GM18502 (cell line): ENCODE results near the gene TMC3.
"Not testable (repeated sequence)": the region's sequence is repeated elsewhere in the genome, so short reads cannot be mapped to it uniquely, and the experiment has no call there.

ENCODE experiments used
- ATAC-seq: cut with Tn5 transposase; IDR thresholded peaks from one replicate; pipeline ENCODE4 v1.9.1; 2021; ENCODE audit warnings: mild to moderate bottlenecking; ENCODE audit not compliant: unreplicated experiment, poor library complexity

The TMC3 gene

DNA sequence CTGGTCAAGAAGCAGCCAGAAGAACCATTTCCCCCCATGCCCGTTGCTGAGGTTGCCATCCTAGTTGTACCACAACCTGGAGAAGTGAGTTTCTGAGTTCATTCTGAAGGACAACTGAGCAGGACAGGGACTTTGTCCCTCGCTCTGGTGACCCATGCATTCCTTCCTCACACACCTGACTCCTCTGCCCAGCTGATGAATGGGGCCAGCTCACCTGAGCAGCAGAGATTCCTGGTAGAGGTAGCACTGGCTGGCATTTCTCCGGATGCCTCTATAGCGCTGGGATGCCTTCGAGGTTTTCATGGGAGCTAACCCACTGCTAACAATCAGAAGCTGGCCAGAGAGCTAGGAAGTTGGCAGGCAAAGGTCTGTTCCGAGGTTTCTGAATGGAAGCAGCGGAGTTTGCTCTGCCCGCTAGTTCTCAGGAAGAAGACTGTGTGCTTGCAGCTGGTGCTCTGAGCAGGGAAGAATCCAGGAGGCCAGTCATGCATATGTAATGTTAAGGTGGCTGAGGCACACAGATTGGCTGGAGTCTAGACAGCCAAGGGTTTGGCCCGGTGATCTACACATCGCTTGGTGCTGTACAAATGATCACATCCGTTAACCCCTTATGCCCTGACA lies at the start of gene TMC3:
TSS of gene TMC3 (minus strand) at position 439 of the 621 bp plus-strand sequence. CDS start at position 303, 136 bp downstream.
- ATAC-seq, result no peak

- no peak for ATAC-seq
These were observed 47.4 kb upstream of the TMC3 start for GRCh38 chr15:81421461-81421860.

GRCh38 chr15:81419332-81419943 lies 45.4 kb upstream of the TMC3 start:
- ATAC-seq, result no peak

DNA sequence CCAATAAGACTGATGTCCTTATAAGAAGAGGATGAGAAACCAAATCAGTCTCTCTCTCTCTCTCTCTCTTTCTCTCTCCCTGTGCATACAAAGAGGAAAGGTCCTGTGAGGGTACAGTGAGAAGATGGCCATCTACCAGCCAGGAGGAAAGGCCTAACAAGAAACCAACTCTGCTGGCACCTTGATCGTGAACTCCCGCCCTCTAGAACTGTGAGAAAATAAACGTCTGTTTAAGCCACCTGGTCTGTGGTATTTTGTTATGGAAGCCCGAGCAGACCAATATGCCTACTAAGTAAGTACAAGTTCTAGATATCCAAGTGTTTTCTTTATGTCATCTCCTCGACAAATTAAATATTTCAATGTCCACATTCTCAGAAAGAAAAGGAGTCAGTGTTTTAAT lies 44.9 kb upstream of the TMC3 start:
- no peak for ATAC-seq

- no peak for ATAC-seq
These were observed 44.4 kb upstream of the TMC3 start for GRCh38 chr15:81418444-81418843.

DNA sequence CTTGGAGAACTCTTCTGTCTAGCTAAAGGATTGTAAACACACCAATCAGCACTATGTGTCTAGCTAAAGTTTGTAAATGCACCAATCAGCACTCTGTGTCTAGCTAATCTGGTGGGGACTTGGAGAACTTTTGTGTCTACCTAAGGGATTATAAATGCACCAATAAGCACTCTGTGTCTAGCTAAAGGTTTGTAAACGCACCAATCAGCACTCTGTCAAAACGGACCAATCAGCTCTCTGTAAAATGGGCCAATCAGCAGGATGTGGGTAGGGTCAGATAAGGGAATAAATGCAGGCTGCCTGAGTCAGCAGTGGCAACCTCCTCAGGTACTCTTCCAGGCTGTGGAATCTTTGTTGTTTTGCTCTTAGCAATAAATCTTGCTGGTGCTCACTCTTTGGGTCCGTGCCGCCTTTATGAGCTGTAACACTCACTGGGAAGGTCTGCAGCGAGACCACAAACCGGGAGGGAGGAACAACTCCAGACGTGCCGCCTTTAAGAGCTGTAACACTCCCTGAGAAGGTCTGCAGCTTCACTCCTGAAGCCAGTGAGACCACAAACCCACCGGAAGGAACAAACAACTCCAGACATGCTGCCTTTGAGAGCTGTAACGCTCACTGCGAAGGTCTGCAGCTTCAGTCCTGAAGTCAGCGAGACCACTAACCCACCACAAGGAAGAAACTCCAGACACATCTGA lies 40.4 kb upstream of the TMC3 start:
- ATAC-seq, result not testable (repeated sequence)

- no peak for ATAC-seq
These were observed 39.8 kb upstream of the TMC3 start for GRCh38 chr15:81413851-81414250.

- no peak for ATAC-seq
These were observed 38.1 kb upstream of the TMC3 start for GRCh38 chr15:81411969-81412633.

DNA sequence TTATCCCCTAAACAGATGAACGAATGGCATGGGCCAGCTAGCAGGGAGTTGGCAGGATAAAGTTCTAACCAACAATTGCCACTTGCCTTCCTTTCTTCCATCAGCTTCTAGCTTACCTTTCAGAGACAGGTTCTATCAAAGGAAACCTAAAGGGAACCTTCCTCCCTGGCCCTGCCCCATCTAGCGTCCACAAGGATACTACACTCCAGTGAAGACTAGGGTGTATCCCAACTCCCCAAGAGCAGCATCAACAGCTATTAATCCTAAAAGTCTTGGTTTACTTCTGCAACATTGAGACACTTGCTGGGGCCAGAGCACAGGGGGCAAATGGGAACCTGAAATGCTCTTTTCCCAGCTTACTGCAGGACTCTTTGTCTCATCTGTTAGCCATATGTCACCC lies 37.0 kb upstream of the TMC3 start:
- ATAC-seq, result no peak

- no peak for ATAC-seq
These were observed 36.3 kb upstream of the TMC3 start for GRCh38 chr15:81410318-81410753.

DNA sequence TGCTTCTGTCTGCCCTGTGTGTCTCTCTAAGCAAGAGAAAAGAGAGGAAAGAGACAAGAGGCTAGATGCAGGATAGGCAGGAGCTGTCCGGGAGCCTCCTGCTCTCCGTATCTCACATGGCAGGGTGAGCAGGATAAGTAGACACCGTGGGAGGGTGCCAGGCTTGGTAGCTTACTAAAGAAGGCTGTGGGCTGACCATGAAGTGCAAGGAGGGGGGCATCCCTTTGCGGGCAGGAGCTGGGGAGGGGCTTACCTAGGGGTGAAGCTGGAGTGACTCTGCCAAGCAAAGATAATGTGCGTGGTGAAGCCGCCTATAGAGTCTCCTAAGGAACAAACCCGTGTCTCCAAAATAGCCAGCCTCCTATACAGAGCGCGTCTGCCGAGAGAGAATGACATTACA lies 33.7 kb upstream of the TMC3 start:
- no peak for ATAC-seq

- no peak for ATAC-seq
These were observed 33.2 kb upstream of the TMC3 start for GRCh38 chr15:81407176-81407575.

DNA sequence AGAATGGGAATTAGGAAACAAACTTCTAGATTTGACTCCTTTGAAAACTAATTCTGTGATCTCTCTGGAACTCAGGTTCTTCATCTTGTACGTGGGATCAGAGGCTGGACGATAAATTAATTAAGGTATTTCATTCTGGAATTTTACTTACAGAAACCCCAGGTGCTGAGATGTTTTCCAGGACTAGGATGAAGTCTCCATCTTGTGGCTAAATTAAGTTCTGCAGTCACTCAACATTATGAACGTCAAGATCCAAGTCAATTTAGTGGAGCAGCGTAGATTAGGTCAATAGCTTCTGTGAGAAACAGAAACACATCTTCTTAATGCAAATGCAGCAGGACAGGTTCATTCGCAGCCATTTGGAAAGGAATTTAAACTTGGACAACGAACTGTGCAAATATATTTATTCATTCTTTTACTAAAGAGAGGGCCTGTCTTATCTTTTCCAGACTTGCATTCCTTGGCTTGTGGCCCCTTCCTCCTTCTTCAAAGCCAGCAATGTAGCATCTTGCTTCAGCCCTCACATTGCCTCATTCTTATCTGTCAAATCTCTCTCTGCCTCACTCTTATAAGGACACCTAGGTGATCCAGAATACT lies 26.7 kb upstream of the TMC3 start:
- ATAC-seq, result no peak

DNA sequence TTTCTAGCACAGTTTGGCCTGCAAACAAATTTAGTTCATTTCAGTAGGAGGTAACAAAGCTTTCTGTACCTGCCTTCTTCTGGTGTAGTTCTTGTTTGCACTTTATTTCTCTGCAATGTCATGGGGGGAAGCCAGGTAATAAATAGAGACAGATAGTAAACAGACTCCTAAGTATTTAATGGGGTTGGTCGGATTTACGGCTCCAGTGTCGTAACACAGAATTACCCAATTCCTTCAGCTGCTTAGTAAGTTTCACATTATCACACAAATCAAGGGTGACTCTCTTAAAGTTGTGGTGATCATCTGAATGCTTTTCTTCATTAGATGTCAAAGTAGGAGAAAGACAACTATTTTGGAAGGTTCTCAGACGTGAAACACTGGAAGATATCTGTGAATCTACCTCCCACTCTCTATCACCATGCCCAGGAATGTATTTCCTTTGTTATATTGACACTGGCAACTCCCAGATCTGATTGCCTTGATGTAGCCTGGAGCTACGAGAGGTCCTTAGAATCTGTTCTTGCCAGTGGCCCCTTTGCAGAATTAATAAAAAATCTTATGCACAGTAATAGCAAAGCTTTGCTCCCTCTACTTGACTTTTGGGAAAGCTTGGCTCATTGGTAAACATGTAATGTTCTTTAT lies 25.0 kb upstream of the TMC3 start:
- no peak for ATAC-seq

GRCh38 chr15:81398456-81398855 lies 24.4 kb upstream of the TMC3 start:
- no peak for ATAC-seq

DNA sequence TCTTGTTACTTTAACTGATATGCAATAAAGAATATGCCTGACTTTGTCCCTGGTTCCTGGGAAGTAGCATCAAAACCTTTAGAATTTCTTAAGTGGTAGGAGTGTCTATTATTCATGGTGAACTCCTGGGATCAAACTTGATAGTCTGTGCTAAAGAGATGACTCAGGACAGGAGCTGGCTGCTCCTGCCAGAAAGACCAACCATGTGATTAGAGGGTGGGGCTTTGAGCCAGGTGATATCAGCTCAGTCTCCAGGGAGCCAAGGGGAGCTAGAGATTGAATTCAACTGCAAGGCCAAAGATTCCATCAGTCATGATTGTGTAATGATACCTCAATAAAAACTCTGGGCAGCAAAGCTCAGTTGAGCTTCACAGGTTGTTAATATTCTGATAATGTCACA lies 20.6 kb upstream of the TMC3 start:
- ATAC-seq, result no peak

GRCh38 chr15:81391657-81392056 lies 17.6 kb upstream of the TMC3 start:
- no peak for ATAC-seq

- no peak for ATAC-seq
These were observed 14.4 kb upstream of the TMC3 start for GRCh38 chr15:81388436-81388770.

- ATAC-seq, result no peak
These were observed 13.8 kb upstream of the TMC3 start for GRCh38 chr15:81387621-81388435.

DNA sequence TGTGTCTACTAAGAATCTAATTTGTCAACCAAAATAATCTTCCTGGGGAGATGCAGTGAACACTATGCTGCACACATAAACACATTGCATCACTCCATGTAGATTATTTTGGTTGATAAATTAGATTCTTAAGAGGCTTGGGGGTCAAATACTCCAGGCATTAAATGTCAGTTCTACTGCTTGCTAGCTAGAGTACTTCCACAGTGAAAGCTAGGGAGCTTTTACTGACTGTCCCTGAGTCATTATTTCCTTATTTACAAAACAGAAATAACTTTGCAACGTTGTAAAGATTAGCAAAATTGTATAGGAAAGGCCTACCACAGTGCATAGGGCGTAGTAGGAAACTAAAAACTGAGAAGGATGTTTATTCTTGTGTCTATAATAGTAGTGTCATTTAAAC lies 12.9 kb upstream of the TMC3 start:
- no peak for ATAC-seq
